SH-SY5Y (cell line): ENCODE results near the gene UTS2.

Experiments
- GATA2 ChIP-seq: IDR thresholded peaks from 2 replicates; pipeline ENCODE4 v1.6.1; 2011; ENCODE audit warnings: mild to moderate bottlenecking, low read depth, low read length
- GATA3 ChIP-seq: IDR thresholded peaks from 2 replicates; pipeline ENCODE4 v1.6.1; 2011; ENCODE audit warnings: low read depth, mild to moderate bottlenecking, low read length, moderate library complexity

- TF ChIP-seq GATA2: no peak
- no peak for TF ChIP-seq GATA3
These were observed 16.5 kb upstream of the UTS2 start for GRCh38 chr1:7869136-7869920.
